ENCODE data around the gene SLIT3.

The SLIT3 gene

GRCh38 chr5:168707716-168708695 lies 592.9 kb downstream of the SLIT3 start:
- Histone ChIP-seq H3K4me1 (ENCODE audit: control insufficient read depth in 1 of 2, insufficient read depth in 2 of 2, low read length in 2 of 2) (no peaks in the 10 kb centered on the region), H3K9me3 (ENCODE audit: control insufficient read depth in 1 of 2, low read length in 2 of 2) (no peaks in the 10 kb centered on the region), H3K4me3 (ENCODE audit: low read depth in 1 of 2, low read length in 2 of 2) (no peak overlapping the region), H3K27ac (ENCODE audit: low read depth, low read length) (no peak overlapping the region), H3K36me3 (ENCODE audit: control insufficient read depth in 1 of 2, insufficient read depth in 2 of 2, low read length in 2 of 2) (no peaks in the 10 kb centered on the region), H3K9ac (ENCODE audit: low read depth in 1 of 2, low read length in 2 of 2) (no peak overlapping the region), H3K27me3 (ENCODE audit: control insufficient read depth in 1 of 2, insufficient read depth in 2 of 2, low read length in 2 of 2) (no peaks in the 10 kb centered on the region)

GRCh38 chr5:168706655-168707069 lies 594.3 kb downstream of the SLIT3 start:
- Histone ChIP-seq H3K27me3 (ENCODE audit: control insufficient read depth in 1 of 2, insufficient read depth in 2 of 2, low read length in 2 of 2) (no peaks in the 10 kb centered on the region), H3K36me3 (ENCODE audit: control insufficient read depth in 1 of 2, insufficient read depth in 2 of 2, low read length in 2 of 2) (no peaks in the 10 kb centered on the region), H3K9ac (ENCODE audit: low read depth in 1 of 2, low read length in 2 of 2) (no peak overlapping the region), H3K27ac (ENCODE audit: low read depth, low read length) (no peak overlapping the region), H3K4me1 (ENCODE audit: control insufficient read depth in 1 of 2, insufficient read depth in 2 of 2, low read length in 2 of 2) (no peaks in the 10 kb centered on the region), H3K4me3 (ENCODE audit: low read depth in 1 of 2, low read length in 2 of 2) (no peak overlapping the region), H3K9me3 (ENCODE audit: control insufficient read depth in 1 of 2, low read length in 2 of 2) (no peaks in the 10 kb centered on the region)

- H3K4me1 ChIP-seq (ENCODE audit: control insufficient read depth in 1 of 2, insufficient read depth in 2 of 2, low read length in 2 of 2) = no peaks in the 10 kb centered on the region
- H3K4me3 ChIP-seq (ENCODE audit: low read depth in 1 of 2, low read length in 2 of 2) = no peak overlapping the region
- H3K9ac ChIP-seq (ENCODE audit: low read depth in 1 of 2, low read length in 2 of 2) = no peak overlapping the region
- no peaks in the 10 kb centered on the region for H3K9me3 ChIP-seq (ENCODE audit: control insufficient read depth in 1 of 2, low read length in 2 of 2)
- H3K36me3 ChIP-seq (ENCODE audit: control insufficient read depth in 1 of 2, insufficient read depth in 2 of 2, low read length in 2 of 2) = no peaks in the 10 kb centered on the region
- no peaks in the 10 kb centered on the region for H3K27me3 ChIP-seq (ENCODE audit: control insufficient read depth in 1 of 2, insufficient read depth in 2 of 2, low read length in 2 of 2)
- H3K27ac ChIP-seq (ENCODE audit: low read depth, low read length) = no peak overlapping the region
These were observed 595.6 kb downstream of the SLIT3 start for GRCh38 chr5:168705321-168705720.

- no peaks in the 10 kb centered on the region for H3K4me1 ChIP-seq (ENCODE audit: control insufficient read depth in 1 of 2, insufficient read depth in 2 of 2, low read length in 2 of 2)
- H3K27me3 ChIP-seq (ENCODE audit: control insufficient read depth in 1 of 2, insufficient read depth in 2 of 2, low read length in 2 of 2) = no peaks in the 10 kb centered on the region
- no peaks in the 10 kb centered on the region for H3K9me3 ChIP-seq (ENCODE audit: control insufficient read depth in 1 of 2, low read length in 2 of 2)
- no peak overlapping the region for H3K27ac ChIP-seq (ENCODE audit: low read depth, low read length)
- no peaks in the 10 kb centered on the region for H3K36me3 ChIP-seq (ENCODE audit: control insufficient read depth in 1 of 2, insufficient read depth in 2 of 2, low read length in 2 of 2)
- no peak overlapping the region for H3K9ac ChIP-seq (ENCODE audit: low read depth in 1 of 2, low read length in 2 of 2)
- no peak overlapping the region for H3K4me3 ChIP-seq (ENCODE audit: low read depth in 1 of 2, low read length in 2 of 2)
These were observed 598.4 kb downstream of the SLIT3 start for GRCh38 chr5:168702511-168702910.

- no peak overlapping the region for H3K4me3 ChIP-seq (ENCODE audit: low read depth in 1 of 2, low read length in 2 of 2)
- no peak overlapping the region for H3K9ac ChIP-seq (ENCODE audit: low read depth in 1 of 2, low read length in 2 of 2)
- no peaks in the 10 kb centered on the region for H3K9me3 ChIP-seq (ENCODE audit: control insufficient read depth in 1 of 2, low read length in 2 of 2)
- H3K27me3 ChIP-seq (ENCODE audit: control insufficient read depth in 1 of 2, insufficient read depth in 2 of 2, low read length in 2 of 2) = no peaks in the 10 kb centered on the region
- H3K36me3 ChIP-seq (ENCODE audit: control insufficient read depth in 1 of 2, insufficient read depth in 2 of 2, low read length in 2 of 2) = no peaks in the 10 kb centered on the region
- H3K4me1 ChIP-seq (ENCODE audit: control insufficient read depth in 1 of 2, insufficient read depth in 2 of 2, low read length in 2 of 2) = no peaks in the 10 kb centered on the region
- no peak overlapping the region for H3K27ac ChIP-seq (ENCODE audit: low read depth, low read length)
These were observed 599.3 kb downstream of the SLIT3 start for GRCh38 chr5:168701641-168702040.

GRCh38 chr5:168699002-168699401 lies 601.9 kb downstream of the SLIT3 start:
- no peaks in the 10 kb centered on the region for H3K27me3 ChIP-seq (ENCODE audit: control insufficient read depth in 1 of 2, insufficient read depth in 2 of 2, low read length in 2 of 2)
- no peak overlapping the region for H3K4me3 ChIP-seq (ENCODE audit: low read depth in 1 of 2, low read length in 2 of 2)
- no peak overlapping the region for H3K27ac ChIP-seq (ENCODE audit: low read depth, low read length)
- no peak overlapping the region for H3K9ac ChIP-seq (ENCODE audit: low read depth in 1 of 2, low read length in 2 of 2)
- H3K36me3 ChIP-seq (ENCODE audit: control insufficient read depth in 1 of 2, insufficient read depth in 2 of 2, low read length in 2 of 2) = no peaks in the 10 kb centered on the region
- H3K4me1 ChIP-seq (ENCODE audit: control insufficient read depth in 1 of 2, insufficient read depth in 2 of 2, low read length in 2 of 2) = peaks cover 0 to 2% of the 10 kb centered on the region in 2 donors
- H3K9me3 ChIP-seq (ENCODE audit: control insufficient read depth in 1 of 2, low read length in 2 of 2) = no peaks in the 10 kb centered on the region

GRCh38 chr5:168697034-168697720 lies 603.8 kb downstream of the SLIT3 start:
- Histone ChIP-seq H3K36me3 (ENCODE audit: control insufficient read depth in 1 of 2, insufficient read depth in 2 of 2, low read length in 2 of 2) (no peaks in the 10 kb centered on the region), H3K27me3 (ENCODE audit: control insufficient read depth in 1 of 2, insufficient read depth in 2 of 2, low read length in 2 of 2) (no peaks in the 10 kb centered on the region), H3K4me1 (ENCODE audit: control insufficient read depth in 1 of 2, insufficient read depth in 2 of 2, low read length in 2 of 2) (peaks cover 0 to 11% of the 10 kb centered on the region in 2 donors), H3K9ac (ENCODE audit: low read depth in 1 of 2, low read length in 2 of 2) (no peak overlapping the region), H3K4me3 (ENCODE audit: low read depth in 1 of 2, low read length in 2 of 2) (no peak overlapping the region), H3K9me3 (ENCODE audit: control insufficient read depth in 1 of 2, low read length in 2 of 2) (no peaks in the 10 kb centered on the region), H3K27ac (ENCODE audit: low read depth, low read length) (no peak overlapping the region)

GRCh38 chr5:168696611-168697010 lies 604.3 kb downstream of the SLIT3 start:
- no peaks in the 10 kb centered on the region for H3K9me3 ChIP-seq (ENCODE audit: control insufficient read depth in 1 of 2, low read length in 2 of 2)
- no peaks in the 10 kb centered on the region for H3K27me3 ChIP-seq (ENCODE audit: control insufficient read depth in 1 of 2, insufficient read depth in 2 of 2, low read length in 2 of 2)
- H3K9ac ChIP-seq (ENCODE audit: low read depth in 1 of 2, low read length in 2 of 2) = no peak overlapping the region
- H3K36me3 ChIP-seq (ENCODE audit: control insufficient read depth in 1 of 2, insufficient read depth in 2 of 2, low read length in 2 of 2) = no peaks in the 10 kb centered on the region
- peaks cover 0 to 11% of the 10 kb centered on the region in 2 donors for H3K4me1 ChIP-seq (ENCODE audit: control insufficient read depth in 1 of 2, insufficient read depth in 2 of 2, low read length in 2 of 2)
- no peak overlapping the region for H3K4me3 ChIP-seq (ENCODE audit: low read depth in 1 of 2, low read length in 2 of 2)
- H3K27ac ChIP-seq (ENCODE audit: low read depth, low read length) = no peak overlapping the region

GRCh38 chr5:168695301-168695835 lies 605.6 kb downstream of the SLIT3 start:
- no peaks in the 10 kb centered on the region for H3K27me3 ChIP-seq (ENCODE audit: control insufficient read depth in 1 of 2, insufficient read depth in 2 of 2, low read length in 2 of 2)
- H3K4me1 ChIP-seq (ENCODE audit: control insufficient read depth in 1 of 2, insufficient read depth in 2 of 2, low read length in 2 of 2) = peaks cover 0 to 11% of the 10 kb centered on the region in 2 donors
- H3K36me3 ChIP-seq (ENCODE audit: control insufficient read depth in 1 of 2, insufficient read depth in 2 of 2, low read length in 2 of 2) = no peaks in the 10 kb centered on the region
- no peak overlapping the region for H3K4me3 ChIP-seq (ENCODE audit: low read depth in 1 of 2, low read length in 2 of 2)
- H3K9me3 ChIP-seq (ENCODE audit: control insufficient read depth in 1 of 2, low read length in 2 of 2) = no peaks in the 10 kb centered on the region
- no peak overlapping the region for H3K9ac ChIP-seq (ENCODE audit: low read depth in 1 of 2, low read length in 2 of 2)
- H3K27ac ChIP-seq (ENCODE audit: low read depth, low read length) = no peak overlapping the region

GRCh38 chr5:168694289-168694688 lies 606.6 kb downstream of the SLIT3 start:
- H3K9ac ChIP-seq (ENCODE audit: low read depth in 1 of 2, low read length in 2 of 2) = no peak overlapping the region
- no peaks in the 10 kb centered on the region for H3K9me3 ChIP-seq (ENCODE audit: control insufficient read depth in 1 of 2, low read length in 2 of 2)
- H3K4me3 ChIP-seq (ENCODE audit: low read depth in 1 of 2, low read length in 2 of 2) = no peak overlapping the region
- H3K27me3 ChIP-seq (ENCODE audit: control insufficient read depth in 1 of 2, insufficient read depth in 2 of 2, low read length in 2 of 2) = no peaks in the 10 kb centered on the region
- peaks cover 0 to 11% of the 10 kb centered on the region in 2 donors for H3K4me1 ChIP-seq (ENCODE audit: control insufficient read depth in 1 of 2, insufficient read depth in 2 of 2, low read length in 2 of 2)
- H3K27ac ChIP-seq (ENCODE audit: low read depth, low read length) = no peak overlapping the region
- no peaks in the 10 kb centered on the region for H3K36me3 ChIP-seq (ENCODE audit: control insufficient read depth in 1 of 2, insufficient read depth in 2 of 2, low read length in 2 of 2)
